Hepatocyte (in vitro differentiated cells): Measurements from ENCODE around the gene ADORA1.

ENCODE experiments used
- EZH2 ChIP-seq: fragments of 200-600 bp; sonication (generic); IDR thresholded peaks from 2 replicates; pipeline ENCODE4 v1.6.1; 2016; ENCODE audit warnings: antibody characterized with exemption, mild to moderate bottlenecking, borderline replicate concordance
- EZH2phosphoT487 ChIP-seq: fragments of 200-600 bp; sonication (generic); IDR thresholded peaks from one replicate; pipeline ENCODE4 v1.6.1; 2018; ENCODE audit warnings: antibody characterized with exemption, mild to moderate bottlenecking, low read depth, moderate library complexity; ENCODE audit not compliant: unreplicated experiment, severe bottlenecking
- TF ChIP-seq, protein P1 (sequence below): fragments of 200-600 bp; sonication (generic); IDR thresholded peaks from 2 replicates; pipeline ENCODE4 v1.5.1; 2016; ENCODE audit warnings: antibody characterized with exemption, mild to moderate bottlenecking; ENCODE audit not compliant: poor library complexity

DNA sequence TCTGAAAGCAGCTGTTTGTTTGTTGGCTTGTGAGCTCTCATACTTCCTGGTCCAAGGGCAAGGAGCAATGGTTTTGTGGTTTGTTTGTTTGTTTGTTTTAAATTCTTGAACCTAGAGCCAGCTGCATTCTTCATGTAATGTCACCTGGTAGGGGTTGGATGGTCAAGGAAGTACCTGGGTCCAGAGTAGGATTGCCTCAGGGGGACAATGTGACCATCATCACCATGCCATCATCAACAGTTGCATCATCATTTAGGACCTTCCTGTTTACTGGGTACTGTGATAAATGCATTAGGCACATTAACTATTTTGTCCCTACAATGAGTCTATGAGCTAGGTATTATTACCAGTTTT, 27.0 kb upstream of the ADORA1 start:
- TF ChIP-seq, protein P1, sequence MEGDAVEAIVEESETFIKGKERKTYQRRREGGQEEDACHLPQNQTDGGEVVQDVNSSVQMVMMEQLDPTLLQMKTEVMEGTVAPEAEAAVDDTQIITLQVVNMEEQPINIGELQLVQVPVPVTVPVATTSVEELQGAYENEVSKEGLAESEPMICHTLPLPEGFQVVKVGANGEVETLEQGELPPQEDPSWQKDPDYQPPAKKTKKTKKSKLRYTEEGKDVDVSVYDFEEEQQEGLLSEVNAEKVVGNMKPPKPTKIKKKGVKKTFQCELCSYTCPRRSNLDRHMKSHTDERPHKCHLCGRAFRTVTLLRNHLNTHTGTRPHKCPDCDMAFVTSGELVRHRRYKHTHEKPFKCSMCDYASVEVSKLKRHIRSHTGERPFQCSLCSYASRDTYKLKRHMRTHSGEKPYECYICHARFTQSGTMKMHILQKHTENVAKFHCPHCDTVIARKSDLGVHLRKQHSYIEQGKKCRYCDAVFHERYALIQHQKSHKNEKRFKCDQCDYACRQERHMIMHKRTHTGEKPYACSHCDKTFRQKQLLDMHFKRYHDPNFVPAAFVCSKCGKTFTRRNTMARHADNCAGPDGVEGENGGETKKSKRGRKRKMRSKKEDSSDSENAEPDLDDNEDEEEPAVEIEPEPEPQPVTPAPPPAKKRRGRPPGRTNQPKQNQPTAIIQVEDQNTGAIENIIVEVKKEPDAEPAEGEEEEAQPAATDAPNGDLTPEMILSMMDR = no peak
- TF ChIP-seq EZH2phosphoT487 (no peak), EZH2 (no peak)
